HG02981 (cell line): ENCODE results near the gene LYAR.
A peak's percentile ranks its signal among the peaks of the same experiment; 100 is the strongest.
"Not testable (repeated sequence)": the region's sequence is repeated elsewhere in the genome, so short reads cannot be mapped to it uniquely, and the experiment has no call there.

Source experiments
- ATAC-seq: cut with Tn5 transposase; IDR thresholded peaks from one replicate; pipeline ENCODE4 v1.9.1; 2021; ENCODE audit warnings: mild to moderate bottlenecking, moderate library complexity; ENCODE audit not compliant: unreplicated experiment

LYAR gene

DNA sequence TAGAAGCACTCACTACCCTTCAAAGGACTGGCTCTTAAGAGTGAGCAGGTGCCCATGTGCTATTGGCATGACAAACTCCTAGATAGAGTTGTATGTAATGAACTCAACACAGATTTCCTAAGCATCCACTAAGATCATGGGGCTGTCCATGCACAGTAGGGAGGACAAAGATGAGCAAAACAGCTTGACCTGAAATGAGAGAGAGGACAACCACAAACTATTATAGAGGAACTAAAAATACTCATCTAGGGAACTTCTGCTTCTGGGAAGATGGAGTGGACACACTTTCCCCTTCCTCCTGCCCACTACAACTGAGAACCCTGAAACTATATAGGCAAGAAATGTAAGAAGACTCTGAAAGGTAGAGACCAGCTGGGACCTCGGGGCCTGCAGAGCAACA is 21.2 kb downstream of the LYAR start:
- ATAC-seq = no peak

DNA sequence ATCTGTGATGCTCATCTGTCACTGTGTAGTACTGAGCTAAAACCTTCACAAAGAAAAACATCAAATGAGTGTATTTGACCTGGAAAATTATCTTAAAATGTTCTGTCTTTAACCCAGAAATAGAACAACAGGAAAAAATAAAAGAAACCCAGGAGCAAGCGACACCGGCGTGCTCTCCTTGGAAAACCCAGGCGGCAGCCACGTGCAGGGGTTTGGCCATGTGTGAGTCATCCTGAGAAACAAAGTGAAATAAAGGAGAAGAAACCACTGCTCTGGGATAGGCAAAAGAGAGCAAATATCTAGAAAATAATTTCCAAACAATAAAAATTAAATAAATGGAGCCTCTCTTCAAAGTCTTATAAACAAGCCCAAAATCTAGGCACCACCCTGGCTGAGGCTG is 22.0 kb downstream of the LYAR start:
- no peak for ATAC-seq

DNA sequence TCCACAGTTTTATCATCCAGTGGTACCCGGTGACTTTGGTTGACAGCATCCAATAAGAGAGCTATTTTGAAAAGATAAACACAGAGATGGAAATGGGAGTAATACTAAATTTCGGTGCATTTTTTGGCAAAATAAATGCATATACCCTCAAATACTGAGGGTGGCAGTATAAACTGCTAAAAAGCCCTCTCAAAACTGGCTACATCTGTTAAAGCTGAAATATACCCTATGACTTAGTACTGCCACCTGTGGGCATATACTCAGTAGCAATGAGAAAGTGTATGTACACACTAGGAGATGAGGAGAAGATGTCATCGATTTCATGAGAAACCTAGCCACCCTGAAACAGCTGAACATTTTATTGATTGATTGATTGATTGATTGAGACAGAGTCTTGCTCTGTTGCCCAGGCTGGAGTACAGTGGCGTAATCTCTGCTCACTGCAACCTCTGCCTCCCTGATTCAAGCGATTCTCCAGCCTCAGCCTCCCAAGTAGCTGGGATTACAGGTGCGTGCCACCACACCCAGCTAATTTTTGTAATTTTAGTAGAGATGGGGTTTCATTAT is 29.7 kb downstream of the LYAR start:
- peak; percentile 61 for ATAC-seq

DNA sequence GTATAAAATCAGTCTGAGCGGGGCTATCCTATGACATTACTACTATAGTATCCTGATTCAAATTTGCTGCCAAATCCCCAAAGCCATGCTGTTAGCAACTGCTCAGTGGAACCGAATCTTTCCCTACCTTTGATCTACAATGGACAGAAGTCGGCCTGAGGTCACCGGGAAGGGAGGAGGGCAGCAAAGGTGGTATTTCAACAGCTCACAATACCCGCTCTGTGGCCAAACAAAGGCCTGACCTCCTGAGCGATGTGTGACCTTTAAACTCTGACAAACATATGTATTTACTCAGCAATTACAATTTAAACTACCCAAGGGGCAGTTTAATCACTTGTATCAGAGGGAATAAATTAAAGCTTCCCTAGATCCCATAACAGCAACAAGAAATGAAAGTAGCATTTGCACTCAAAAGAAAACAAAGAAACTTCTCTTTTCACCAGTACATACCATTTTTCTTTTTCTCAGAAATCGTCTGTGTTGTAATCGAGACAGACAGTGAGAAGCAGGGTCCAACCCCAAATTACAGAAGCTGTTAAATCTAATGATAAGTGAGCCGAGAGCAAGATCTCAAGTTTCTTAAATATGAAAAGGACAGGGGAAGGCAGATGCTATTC is 30.4 kb downstream of the LYAR start:
- ATAC-seq = no peak

DNA sequence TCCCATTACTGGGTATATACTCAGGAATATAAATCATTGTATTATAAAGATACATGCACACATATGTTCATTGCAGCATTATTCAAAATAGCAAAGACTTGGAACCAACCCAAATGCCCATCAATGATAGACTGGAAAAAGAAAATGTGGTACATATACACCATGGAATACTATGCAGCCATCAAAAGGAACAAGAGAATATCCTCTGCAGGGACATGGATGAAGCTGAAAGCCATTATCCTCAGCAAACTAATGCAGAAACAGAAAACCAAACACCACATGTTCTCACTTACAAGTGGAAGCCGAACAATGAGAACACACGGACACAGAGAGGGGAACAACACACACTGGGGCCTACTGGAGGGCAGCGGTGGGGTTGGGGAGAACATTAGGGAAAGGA is 32.2 kb downstream of the LYAR start:
- not testable (repeated sequence) for ATAC-seq

DNA sequence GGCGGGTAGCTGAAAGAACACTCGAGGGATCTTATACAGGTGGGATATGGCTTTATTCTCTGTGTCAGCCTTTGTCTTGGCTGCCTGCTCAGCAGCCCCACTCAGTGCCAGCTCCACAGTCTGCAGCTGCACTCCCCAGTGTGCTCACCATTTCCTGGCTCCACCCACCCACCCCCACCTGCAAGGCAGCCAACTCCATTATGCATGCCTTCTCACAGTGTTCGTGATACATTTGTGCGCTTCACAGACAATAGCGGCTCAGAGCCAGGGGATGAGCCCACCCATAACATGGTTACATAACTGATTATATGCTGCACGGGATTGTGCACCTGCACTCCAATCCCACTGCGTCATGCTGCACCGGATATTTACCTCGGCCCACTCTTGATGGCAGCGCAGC is 33.2 kb downstream of the LYAR start:
- ATAC-seq = no peak

DNA sequence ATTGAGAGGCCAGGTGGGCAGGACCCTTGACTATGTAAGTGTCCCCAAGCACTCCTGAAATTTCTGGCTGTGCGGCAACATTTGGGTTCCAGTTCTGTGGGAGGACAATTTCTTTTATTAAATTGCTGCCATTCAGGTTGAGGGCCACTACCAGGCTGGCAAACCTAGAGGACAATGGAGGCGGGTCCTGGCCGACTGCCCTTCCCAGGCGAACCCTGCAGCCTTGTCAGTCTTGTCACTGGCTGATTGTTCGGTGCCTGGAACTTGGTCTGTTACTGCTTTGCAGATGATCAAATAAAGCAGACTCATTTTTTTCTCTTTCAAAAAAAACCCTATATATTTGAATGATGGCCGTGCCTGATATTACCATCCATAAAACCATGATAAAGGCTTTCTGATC is 35.3 kb downstream of the LYAR start:
- ATAC-seq = no peak

DNA sequence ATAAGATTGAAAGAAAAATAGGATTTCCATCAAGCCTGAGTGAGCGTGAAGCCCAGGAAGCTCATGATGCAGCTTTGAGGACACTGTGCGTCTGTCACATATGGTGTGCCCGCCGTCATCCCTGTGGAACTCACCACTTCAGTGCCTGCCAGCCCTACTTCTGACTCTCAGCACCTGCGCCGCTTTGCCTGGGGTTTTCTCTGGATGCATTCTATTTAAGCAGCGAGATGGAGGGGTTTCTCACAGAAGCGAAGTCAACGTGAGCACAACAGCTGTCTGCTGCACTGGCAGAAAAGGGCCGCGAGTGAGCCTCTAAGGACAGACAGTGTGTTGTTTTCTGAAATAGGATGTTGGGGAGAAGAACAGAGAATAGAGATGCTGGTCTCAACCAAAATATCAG is 35.8 kb downstream of the LYAR start:
- no peak for ATAC-seq

DNA sequence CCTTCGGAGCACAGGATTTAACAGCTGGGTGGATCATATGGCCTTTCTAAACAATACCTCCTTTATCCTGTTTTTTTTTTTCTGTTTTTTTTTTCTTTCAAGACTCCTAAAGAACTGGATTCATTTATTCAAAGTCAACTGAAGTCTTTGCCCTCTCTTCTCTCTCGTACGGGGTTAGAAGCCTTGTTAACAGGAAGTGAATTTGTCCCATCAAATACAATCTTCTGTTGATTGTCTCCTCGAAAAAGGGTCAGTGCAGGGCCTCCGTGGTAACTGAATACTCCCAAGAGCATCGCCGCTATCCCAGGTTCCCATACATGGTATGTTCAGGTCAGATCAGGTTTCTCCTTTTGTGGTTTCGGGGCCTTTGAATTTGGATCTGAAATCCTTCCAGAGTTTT is 40.1 kb downstream of the LYAR start:
- ATAC-seq = no peak

DNA sequence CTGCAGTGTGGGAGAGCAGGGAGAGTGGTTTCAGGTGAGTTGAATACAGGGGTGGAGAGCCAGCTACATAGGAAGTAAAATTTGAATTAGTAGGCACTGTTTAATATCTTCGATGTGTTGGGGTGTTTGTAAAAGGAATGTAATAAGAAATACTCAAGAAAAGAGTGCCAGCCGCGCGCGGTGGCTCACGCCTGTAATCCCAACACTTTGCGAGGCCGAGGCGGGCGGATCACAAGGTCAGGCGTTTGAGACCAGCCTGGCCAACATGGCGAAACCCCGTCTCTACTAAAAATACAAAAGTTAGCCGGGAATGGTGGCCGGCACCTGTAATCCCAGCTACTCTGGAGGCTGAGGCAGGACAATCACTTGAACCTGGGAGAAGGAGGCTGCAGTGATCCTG is 40.6 kb downstream of the LYAR start:
- not testable (repeated sequence) for ATAC-seq

DNA sequence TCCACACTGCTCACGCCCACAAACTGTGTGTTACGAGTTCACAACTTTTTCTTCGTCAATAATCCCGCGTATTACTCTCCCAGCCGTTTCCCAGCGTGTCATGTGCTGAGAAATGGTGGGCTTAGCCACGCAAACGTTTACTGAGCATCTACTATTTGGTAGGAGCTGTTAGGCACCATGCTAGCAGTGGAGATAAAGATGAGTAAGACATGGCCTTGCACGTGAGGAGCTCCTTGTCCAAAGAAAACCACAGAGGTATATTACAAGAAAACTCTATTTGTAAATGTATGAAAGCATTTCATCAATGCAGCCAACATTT is 41.1 kb downstream of the LYAR start:
- ATAC-seq = no peak

DNA sequence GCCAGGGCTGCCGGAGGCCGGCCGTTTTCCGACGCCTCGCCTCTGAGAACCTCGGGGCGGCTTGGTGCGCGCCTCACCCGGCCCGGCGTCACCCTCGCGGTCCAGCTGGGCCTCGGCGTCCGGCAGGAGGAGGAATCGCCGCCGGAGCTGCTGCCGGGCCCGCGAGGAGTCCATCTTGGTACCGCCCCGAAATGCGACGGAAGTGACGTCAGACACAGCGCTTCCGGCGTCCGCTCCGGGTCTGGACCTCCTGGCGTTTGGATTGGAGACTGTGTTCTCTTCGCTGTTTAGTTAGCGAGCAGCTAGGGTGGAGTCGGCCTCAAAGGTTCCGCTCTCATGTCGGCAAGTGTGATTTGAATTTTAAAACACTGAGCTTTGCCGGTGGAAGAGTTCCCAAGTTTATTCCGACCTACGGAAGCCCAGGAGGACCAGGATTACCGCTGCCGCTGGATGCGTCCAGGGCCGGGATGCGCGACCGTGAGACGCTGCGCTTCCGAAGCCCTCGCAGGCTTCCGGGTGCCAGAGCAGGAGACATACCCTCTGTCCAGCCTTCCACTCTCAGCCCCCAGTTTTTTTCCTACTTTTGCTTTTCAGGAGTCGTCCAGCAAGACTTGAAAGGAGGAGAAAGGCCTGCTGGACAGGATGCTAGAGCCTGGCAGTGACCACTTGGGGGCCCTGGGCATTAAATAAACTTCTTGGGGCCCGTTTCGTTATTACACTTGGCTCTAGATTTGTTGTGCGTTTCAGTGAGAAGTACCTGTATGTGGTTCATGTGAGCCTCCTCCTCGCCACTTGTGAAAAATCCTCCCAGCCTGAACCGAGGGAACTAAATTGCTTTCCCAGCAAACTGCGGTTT is 41.7 kb downstream of the LYAR start, which contains the start of gene TMEM128:
Gene TMEM128 (minus strand): TSS at position 195 of the 856 bp plus-strand sequence. CDS start 21 bp downstream, at position 174.
- peak; percentile 96 for ATAC-seq

DNA sequence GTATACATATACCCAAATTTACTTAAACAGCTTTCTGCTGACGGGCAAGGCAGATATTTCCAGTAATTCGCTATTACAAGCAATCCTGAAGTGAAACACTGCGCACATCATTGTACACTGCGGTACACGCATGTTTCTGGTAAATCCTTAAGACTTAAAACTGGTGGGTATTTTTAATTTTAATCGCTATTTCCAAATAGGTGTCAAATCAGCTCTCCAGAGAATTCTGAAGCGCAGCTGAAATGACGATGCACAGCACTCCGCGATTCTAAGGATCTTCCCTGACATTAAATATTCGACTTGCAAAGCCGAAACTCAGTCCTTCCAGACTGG is 42.3 kb downstream of the LYAR start:
- no peak for ATAC-seq

DNA sequence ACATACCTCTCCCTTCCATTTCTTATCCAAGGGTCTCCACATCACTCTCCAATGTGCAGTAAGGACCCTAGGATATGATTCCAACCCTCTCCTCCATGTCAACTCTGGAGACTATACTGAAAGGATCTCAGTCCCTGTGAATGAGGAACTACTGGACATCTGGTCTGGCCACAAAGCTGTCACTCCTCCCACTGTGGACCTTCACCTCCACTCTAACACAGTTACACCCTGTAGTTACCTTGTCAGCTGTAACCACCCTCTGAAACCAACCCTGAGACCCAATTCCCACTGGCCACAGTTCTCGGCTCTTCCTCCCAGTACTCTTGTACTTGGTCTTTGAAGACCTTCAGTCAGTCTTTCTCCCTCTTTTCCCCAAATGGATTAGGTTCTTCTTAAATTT is 44.8 kb downstream of the LYAR start:
- ATAC-seq = no peak

DNA sequence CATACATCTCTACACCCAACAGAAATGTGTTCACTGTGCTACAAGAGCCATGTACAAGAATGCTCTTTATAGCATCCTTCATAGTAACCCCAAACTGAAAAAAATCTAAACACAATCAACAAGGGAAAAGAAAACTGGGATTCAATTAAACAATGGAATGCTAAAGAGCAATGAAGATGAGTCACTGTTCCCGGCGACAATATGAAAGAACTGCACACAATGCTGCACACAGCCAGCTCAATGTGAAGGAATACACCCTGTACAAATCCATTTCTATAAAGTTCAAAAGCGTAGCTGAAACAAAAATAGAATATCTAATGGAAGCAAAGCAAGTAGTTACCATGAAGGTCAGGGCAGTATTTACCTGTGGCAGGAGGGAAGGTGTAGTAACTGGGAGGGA is 50.4 kb downstream of the LYAR start:
- not testable (repeated sequence) for ATAC-seq

DNA sequence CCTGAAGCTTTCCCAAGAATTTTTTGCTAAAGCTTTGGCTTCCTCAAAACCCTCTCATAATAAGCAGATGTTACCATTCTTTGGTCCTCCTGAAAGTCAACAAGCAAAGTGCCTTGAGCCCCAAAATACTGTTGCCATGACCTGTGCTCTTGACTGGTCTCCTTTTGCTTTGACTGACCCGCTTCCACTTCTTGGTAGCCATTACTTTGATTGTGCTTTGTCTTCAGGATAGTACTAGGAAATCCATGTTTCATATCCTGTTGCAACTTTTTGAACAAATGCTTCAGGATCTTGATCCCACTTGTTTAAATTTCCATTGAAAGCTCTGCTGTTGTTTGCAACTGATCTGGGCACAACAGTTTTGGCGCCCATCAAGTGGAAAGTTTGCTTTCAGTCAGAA is 56.3 kb downstream of the LYAR start:
- no peak for ATAC-seq

DNA sequence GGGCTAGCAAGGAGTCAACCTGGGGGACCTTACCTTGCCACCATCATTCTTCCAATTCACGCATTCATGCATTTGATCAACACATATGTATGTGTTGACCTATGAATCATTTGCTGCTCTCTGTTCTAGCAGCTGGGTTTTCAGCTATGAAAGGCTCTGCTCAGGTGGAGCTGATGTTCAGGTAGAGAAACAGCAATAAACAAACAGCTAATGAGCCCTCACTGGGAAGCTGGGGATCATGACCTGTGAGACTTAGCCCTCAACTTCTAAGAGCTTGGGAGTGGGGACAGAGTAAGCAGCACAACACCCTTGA is 61.6 kb downstream of the LYAR start:
- no peak for ATAC-seq

DNA sequence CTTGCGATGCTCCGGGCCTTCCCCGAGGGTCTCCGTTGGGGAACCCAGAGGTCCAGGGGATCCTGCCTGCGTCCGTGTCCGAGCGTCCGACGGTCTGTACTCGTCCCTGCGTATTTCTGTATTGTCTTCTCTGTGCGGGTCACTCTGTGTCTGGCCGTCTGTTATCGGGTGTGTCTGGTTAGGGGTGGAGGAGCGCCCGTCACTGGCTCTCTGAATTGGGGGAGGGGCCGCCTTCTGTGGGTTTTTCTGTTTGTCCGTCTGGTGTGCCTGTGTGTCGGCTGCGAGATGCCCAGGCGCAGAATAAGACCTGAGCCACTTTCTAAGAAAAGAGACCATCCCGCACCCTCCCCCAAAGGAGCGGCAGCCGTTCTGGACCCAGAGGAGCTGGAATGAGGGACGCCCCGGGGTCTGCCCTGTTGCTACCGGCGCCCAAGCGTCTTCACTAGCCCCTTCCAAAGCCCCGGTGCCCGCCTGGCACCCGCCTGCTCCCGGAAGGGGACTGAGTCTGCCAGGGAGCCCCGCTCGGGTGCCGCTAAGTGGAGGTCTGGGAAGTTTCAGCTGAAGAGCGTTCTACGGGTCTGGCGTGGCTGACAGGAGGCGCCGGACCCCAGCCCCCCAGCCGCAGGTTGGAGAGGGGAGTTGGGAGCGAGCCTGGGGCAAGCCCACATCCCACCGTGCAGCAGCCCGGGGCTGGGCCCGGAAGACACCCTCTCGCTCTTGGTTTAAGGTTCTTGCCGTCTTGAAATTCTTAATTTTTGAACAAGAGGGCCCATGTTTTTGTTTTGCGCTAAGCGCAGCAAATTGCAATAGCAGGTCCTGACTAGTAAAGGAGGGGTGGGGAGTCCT is 62.2 kb downstream of the LYAR start:
- no peak for ATAC-seq

DNA sequence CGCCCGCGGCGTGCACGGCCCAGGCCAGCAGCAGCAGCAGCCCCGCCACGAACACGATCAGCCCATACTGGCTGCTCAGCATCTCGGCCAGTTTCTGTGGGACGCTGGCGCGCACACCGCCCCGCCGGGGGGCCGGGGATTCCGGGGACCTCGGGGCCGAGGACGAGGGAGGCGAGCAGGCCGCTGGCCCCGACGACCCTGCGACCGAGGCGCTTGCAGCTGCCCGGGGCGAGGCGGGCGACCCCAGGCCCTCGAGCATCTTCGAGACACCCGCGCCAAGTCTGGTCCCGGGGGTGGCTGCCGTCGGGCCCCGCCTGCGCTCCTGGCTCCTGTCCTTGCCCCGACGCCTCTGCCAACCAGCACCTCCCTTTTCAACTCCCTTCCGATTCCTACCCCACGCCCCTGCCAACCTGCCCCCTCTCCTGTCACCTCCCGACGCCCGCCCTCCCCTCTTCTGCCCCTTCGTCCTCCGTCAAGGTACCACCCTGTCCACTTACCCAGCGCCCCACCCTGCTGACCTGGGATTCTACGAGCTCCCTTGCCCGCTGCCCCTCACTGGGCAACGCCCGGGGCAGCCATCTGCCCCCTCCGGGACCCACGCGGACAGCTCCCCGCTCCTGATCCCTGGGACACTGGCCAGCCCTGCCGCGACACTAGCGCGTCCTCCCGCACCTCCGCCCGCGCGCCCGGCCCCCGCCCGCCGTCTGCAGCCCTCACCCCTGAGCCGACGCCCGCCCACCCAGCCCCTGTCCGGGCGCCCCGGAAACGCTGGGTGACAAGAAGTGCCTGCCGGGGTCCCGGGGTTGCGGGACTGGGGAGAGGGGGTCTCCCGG is 63.1 kb downstream of the LYAR start, which contains the start of gene OTOP1:
Gene OTOP1 (minus strand): TSS at position 324 of the 833 bp plus-strand sequence. CDS start 65 bp downstream, at position 259.
- no peak for ATAC-seq

DNA sequence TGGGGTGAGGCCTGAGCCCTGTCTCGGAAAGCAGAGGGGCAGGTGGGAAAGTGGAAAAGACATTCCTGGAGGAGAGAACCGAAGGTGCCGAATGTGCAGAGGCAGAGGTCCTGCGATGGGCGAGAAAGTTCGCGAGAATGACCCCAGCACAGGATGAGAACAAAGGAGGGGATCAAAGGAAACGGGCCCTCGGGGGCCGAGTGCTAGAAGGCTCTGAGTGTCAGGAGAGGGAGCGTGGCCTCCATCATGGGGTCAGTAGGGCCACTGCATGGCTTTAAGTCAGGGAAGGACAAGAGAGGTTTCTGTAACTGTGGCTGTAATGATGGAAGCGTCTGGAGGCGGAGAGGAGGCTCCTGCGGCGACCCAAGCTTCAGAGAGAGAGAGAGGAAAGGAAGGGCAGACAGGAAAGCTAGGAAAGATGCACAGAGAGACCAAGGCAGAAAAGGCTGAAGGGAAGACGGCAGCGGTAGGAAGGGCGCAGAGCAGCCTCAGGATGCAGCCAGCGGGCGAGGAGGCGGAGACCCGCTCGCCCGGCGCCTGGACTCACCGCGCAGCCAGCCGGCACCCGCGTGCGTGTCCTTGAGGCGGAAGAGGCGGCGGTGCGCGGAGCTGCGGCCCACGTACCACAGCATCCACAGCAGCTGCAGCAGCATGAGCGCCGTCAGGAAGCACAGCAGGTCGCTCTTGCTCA is 63.9 kb downstream of the LYAR start:
- ATAC-seq = no peak
